ENCODE data around the gene TMEM168.
"Not testable (repeated sequence)": the region's sequence is repeated elsewhere in the genome, so short reads cannot be mapped to it uniquely, and the experiment has no call there.

TMEM168 gene

GRCh38 chr7:112781110-112781509 is 9.1 kb downstream of the TMEM168 start:
- no peak for DNase-seq

DNA sequence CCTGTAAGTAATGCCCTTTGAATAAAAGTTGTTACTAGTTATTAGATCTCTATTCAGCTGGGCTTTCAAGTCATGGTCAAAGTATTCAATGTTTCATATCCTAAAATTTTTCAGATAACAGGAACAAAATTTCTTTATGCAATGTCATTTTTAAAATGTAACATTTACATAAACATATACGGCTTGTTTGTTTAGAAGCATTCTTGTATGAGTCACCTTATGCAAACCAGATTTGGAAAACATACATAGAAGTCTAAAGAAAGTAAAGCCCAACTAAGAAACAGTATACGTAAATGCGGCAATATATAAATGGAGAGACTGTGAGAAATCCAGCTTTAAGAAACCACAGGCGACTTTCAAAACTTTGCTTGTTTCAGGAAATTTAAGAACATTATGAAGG is 10.5 kb downstream of the TMEM168 start:
- DNase-seq, result no peak

GRCh38 chr7:112777406-112777805 is 12.8 kb downstream of the TMEM168 start:
- DNase-seq, result no peak

DNA sequence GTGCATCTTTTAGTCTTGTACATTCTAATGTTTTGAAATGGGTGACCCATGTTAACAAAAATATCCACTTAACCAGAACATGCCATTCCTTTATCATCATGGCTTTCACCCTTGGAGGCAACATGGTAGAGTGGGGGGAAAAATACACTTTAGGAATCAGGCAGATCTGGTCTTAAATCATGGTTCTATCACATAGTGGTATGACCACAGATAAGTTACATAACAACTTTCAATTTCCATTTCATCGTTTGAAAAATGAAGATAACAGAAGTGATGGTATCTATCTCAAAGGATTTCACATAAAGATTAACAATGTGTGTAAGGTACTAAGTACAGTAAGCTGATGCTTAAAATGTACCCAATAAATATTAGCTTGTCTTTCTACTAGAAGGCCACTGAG is 19.0 kb downstream of the TMEM168 start:
- no peak for DNase-seq

DNA sequence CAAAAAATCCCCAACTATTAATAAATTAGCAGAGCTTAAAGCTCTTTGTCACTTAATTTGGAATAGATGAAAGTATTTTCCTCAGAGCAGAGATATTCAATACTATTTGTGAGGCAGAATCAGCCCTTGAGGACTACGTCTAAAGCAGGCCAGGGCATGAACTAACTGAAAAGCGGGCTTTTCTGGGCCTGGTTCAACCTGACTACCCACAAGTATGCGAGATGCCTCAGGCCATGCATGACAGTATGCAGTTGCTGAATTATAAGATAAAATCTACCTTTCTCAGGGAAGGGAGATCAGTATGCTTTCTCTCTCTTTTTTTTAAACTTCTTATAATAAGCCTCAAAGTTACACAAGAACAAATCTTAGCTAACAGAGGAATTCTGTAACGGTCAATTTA is 20.1 kb downstream of the TMEM168 start:
- no peak for DNase-seq

DNA sequence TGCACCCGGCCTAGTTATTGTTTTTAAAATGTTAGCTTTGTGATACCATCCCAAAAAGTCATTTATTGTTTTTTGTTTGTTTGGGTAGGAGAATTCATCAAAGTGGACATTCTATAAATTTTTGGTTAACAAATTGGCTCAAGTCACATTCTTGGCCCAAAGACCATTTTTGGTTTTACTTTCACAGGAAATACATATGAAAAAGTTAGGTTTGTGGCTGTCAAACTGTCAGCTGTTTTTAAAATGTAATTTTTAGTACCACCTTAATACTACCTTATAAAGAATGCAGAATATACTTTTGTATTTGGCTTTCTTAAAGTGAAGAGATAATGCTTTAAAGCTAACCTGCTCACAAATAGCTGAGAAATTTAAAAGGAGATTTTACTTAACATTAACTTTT is 25.1 kb downstream of the TMEM168 start:
- no peak for DNase-seq

DNA sequence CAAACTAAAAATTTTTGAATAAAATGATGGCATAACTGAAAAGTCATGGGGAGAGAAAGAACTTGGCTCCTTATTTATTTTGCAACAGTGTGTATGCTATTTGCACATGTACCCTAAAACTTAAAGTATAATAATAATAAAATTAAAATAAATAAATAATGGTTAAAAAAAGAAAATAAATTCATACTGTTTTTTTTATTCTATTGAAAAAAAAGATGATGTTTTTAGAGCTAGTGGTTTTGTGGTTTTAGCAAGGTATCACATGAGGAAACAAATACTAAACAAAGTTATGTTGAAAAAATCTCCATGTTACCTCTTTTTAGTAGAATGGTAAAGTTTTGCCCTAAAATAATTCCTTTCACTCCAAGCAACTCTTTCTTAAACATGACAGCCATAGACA is 26.2 kb downstream of the TMEM168 start:
- DNase-seq, result no peak

DNA sequence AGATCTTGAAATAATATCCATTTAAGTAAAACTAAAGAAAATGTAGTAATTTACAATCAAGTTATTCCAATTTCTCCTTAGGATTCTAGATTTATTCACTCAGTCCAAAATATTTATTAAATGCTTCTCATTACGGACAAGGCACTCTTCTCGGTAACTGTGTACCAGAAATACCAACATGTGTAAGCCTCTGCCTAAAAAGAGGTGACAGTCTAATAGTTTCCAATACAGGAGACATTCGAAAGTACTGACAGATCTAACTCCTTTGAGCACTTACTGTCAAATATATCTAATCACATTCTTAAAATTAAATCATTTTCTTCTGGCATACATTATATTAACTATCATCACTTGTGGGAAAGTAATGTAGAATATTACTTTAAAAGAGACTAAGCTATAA is 26.9 kb downstream of the TMEM168 start:
- DNase-seq, result no peak

DNA sequence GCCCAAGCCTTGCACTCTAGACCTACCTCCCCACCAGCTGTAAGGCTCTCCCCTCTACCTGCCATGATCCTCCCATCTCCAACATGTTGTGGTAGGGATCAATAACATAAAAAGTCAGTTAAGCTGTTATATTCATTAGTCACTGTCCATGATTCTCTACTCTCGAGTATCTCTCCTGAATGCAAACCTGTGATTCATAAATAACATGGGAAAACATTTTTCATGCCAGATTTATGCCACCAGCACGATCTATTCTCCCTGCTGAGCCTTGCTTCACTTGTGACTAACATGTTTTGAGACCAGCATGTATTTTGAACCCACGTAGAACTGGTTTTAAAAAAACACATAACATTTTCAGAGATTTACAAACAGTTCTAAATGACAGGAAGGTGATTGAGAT is 30.3 kb downstream of the TMEM168 start:
- no peak for DNase-seq

DNA sequence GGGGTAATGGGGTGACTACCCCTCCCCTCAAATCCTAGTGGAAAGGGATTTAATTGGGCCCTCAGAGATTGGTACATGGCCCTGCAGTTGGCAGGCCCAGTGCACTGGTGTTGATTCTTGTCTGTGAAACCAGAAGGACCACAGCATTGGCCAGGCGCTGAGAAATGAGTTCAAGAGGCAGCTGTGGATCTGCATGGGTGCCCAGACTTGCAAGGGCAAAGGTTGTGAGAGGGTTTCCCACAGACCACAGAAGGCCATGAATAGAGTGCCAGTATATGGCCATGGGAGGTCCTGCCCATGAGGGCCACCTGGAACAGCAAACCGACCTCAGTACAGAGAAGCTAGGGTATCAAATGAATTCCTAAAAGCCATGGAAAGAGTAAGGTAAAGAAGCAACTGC is 32.9 kb downstream of the TMEM168 start:
- DNase-seq, result no peak

DNA sequence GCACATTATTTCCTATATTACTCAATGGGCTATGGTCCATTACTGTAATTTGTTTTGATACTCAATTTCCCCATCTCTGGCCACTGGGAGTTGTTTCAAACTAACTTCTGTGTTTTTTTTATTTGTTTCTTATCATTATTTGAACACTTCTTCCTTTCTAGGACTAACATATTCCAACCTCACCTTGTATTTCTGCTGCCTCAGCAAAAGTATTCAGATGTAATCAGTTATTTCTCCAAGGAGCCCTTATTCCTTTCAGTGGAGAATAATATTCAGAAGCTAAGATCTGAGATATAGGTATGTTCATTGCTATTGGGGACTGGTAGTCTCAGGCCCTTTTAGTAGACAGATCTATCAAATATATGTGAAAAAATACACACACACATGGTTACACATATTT is 36.9 kb downstream of the TMEM168 start:
- no peak for DNase-seq

- DNase-seq, result no peak
These were observed 37.6 kb downstream of the TMEM168 start for GRCh38 chr7:112752576-112752975.

DNA sequence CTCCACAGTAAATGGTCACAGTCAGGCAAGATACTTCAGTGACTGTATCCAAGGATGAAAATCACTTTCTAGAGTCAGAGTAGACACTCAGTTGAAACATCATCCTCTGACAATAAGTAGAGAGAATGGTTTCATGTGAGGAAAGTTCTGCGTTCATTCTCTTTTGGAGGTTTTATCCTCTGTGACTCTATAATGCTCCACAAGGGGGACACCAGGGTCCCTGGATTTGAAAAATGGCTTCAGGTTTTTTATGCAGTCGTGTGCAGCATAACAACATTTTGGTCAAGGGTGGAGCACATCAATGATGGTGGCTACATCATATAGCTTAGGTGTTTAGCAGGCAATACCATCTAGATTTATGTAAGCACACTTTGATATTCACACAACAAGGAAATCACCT is 40.4 kb downstream of the TMEM168 start:
- DNase-seq, result no peak

DNA sequence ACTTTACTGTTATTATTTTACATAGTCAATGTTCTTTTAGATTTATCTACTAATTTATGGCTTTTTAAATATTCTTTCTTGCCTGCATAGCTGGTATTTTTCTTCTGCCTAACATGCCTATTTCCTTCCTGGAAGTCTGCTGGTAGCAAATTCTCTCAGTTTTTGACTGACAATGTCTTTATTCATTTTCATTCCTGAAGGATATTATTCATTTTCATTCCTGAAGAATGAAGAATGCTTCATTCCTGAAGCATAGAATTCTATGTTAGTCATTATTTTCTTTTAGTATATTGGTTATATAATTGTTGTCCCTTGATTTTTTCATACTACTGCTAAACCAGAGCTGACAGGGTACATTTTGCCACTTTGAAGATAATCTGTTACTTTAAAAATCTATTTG is 41.8 kb downstream of the TMEM168 start:
- DNase-seq, result no peak

DNA sequence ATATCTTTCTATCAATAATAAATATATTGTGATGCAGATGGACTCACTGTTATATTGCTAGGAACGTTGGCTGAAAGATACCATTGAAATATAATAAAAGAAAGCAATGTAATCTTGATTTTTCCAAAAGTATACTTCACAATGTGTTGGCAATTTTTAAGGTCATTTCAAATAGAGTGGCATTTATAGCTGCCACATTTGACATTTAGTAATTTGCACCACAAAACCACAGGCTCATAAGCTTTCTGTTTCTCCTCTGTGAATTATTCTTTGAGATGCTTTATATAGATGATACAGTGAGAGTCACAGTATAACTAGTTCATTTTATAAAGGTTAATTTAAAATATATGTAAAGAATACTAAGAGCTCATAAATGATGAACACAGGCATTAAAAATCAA is 44.6 kb downstream of the TMEM168 start:
- DNase-seq, result no peak

DNA sequence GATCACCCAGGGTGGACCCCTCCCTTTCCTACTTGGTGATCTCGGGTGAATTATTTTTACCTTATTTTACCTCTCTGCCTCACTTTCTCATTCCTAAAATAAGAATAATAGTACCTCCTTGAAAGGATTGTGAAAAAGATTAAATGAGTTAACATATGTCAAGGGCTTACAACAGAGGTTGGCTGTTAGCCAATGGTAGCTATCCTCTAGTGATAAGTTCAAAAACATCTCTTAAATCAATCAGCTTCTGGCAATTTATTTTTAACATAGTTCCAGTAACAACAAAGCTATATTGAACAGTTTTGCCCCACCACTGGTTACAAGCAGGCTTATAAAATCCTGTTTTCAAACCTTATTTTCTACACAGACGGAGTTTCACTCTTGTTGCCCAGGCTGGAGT is 45.4 kb downstream of the TMEM168 start:
- DNase-seq, result no peak

- DNase-seq, result peak; percentile 29
These were observed 46.4 kb downstream of the TMEM168 start for GRCh38 chr7:112743811-112744210.

- DNase-seq, result no peak
These were observed 49.5 kb downstream of the TMEM168 start for GRCh38 chr7:112740667-112741066.

GRCh38 chr7:112739436-112740180 is 50.6 kb downstream of the TMEM168 start:
- DNase-seq, result no peak

- no peak for DNase-seq
These were observed 54.9 kb downstream of the TMEM168 start for GRCh38 chr7:112735261-112735660.

- DNase-seq, result not testable (repeated sequence)
These were observed 58.9 kb downstream of the TMEM168 start for GRCh38 chr7:112731324-112731723.

GRCh38 chr7:112726076-112726475 is 64.1 kb downstream of the TMEM168 start:
- DNase-seq, result peak; percentile 20

- DNase-seq, result no peak
These were observed 66.8 kb downstream of the TMEM168 start for GRCh38 chr7:112723416-112723815.

GRCh38 chr7:112721366-112721765 is 68.8 kb downstream of the TMEM168 start:
- no peak for DNase-seq

- peak; percentile 47 for DNase-seq
These were observed 74.7 kb downstream of the TMEM168 start for GRCh38 chr7:112715525-112715924.

Data from DMS53 (cell line).